ENCODE results near the gene ZNF783. TPM values are rescaled to one million over a fixed set of nuclear protein-coding genes. Genes with fewer than 3 reads are reported as not detected.
A peak's percentile ranks its signal among the peaks of the same experiment; 100 is the strongest.

Gene ZNF783
- total and polyA plus RNA-seq, 9 of the 15 experiments (the other 6 are each of a cell fraction or from before 2014, with no cell fraction given): 0.66 to 11.2 (median 5.4) TPM

DNA sequence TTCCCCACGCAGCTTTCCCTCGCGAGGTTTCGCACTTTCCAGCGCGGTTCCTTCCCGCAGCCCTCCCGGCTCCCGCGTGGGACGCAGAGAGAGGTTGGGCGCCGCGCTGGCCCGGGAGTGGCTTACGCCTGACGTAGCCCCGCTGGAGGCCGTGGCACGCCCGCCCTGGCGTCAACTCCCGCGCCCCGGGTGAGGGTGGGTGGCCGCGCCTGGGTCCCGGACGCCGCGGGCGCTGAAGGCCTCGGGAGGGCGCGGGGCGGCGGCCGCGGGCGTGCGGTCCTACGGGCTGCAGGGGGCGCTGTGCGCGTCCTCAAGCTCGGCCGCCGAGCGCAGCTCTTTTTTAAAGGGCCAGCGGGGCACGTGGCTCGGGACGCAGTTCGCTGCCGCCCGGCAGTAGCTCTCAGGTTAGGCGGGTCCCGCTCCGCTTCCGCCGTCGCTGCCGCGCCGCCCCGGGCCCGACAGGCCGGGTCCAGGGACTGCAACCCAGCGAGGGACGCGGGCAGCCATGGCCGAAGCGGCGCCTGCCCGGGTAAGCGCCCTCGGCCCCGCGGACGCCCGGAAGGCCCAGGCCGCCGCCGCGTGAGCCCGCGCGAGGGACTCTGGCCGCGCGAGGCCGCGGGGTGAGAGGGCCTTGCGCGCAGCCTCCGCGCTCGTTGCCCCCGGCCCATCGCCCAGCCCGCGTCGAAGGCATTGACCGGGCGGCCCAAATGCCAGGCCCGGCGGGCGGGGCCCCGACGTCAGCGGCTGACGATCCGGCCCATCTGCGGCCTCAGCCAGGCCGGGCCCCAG lies at the start of gene ZNF783 (continued):
- TF ChIP-seq, protein P1, sequence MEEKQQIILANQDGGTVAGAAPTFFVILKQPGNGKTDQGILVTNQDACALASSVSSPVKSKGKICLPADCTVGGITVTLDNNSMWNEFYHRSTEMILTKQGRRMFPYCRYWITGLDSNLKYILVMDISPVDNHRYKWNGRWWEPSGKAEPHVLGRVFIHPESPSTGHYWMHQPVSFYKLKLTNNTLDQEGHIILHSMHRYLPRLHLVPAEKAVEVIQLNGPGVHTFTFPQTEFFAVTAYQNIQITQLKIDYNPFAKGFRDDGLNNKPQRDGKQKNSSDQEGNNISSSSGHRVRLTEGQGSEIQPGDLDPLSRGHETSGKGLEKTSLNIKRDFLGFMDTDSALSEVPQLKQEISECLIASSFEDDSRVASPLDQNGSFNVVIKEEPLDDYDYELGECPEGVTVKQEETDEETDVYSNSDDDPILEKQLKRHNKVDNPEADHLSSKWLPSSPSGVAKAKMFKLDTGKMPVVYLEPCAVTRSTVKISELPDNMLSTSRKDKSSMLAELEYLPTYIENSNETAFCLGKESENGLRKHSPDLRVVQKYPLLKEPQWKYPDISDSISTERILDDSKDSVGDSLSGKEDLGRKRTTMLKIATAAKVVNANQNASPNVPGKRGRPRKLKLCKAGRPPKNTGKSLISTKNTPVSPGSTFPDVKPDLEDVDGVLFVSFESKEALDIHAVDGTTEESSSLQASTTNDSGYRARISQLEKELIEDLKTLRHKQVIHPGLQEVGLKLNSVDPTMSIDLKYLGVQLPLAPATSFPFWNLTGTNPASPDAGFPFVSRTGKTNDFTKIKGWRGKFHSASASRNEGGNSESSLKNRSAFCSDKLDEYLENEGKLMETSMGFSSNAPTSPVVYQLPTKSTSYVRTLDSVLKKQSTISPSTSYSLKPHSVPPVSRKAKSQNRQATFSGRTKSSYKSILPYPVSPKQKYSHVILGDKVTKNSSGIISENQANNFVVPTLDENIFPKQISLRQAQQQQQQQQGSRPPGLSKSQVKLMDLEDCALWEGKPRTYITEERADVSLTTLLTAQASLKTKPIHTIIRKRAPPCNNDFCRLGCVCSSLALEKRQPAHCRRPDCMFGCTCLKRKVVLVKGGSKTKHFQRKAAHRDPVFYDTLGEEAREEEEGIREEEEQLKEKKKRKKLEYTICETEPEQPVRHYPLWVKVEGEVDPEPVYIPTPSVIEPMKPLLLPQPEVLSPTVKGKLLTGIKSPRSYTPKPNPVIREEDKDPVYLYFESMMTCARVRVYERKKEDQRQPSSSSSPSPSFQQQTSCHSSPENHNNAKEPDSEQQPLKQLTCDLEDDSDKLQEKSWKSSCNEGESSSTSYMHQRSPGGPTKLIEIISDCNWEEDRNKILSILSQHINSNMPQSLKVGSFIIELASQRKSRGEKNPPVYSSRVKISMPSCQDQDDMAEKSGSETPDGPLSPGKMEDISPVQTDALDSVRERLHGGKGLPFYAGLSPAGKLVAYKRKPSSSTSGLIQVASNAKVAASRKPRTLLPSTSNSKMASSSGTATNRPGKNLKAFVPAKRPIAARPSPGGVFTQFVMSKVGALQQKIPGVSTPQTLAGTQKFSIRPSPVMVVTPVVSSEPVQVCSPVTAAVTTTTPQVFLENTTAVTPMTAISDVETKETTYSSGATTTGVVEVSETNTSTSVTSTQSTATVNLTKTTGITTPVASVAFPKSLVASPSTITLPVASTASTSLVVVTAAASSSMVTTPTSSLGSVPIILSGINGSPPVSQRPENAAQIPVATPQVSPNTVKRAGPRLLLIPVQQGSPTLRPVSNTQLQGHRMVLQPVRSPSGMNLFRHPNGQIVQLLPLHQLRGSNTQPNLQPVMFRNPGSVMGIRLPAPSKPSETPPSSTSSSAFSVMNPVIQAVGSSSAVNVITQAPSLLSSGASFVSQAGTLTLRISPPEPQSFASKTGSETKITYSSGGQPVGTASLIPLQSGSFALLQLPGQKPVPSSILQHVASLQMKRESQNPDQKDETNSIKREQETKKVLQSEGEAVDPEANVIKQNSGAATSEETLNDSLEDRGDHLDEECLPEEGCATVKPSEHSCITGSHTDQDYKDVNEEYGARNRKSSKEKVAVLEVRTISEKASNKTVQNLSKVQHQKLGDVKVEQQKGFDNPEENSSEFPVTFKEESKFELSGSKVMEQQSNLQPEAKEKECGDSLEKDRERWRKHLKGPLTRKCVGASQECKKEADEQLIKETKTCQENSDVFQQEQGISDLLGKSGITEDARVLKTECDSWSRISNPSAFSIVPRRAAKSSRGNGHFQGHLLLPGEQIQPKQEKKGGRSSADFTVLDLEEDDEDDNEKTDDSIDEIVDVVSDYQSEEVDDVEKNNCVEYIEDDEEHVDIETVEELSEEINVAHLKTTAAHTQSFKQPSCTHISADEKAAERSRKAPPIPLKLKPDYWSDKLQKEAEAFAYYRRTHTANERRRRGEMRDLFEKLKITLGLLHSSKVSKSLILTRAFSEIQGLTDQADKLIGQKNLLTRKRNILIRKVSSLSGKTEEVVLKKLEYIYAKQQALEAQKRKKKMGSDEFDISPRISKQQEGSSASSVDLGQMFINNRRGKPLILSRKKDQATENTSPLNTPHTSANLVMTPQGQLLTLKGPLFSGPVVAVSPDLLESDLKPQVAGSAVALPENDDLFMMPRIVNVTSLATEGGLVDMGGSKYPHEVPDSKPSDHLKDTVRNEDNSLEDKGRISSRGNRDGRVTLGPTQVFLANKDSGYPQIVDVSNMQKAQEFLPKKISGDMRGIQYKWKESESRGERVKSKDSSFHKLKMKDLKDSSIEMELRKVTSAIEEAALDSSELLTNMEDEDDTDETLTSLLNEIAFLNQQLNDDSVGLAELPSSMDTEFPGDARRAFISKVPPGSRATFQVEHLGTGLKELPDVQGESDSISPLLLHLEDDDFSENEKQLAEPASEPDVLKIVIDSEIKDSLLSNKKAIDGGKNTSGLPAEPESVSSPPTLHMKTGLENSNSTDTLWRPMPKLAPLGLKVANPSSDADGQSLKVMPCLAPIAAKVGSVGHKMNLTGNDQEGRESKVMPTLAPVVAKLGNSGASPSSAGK (IDR thresholded peaks at IDR 0.05): peak; percentile 81
- TF ChIP-seq YBX1 (IDR thresholded peaks at IDR 0.05) (no peak), TCF7 (IDR thresholded peaks at IDR 0.05; ENCODE audit: borderline replicate concordance) (no peak), ZNF785 (CRISPR knock-in tag; IDR thresholded peaks at IDR 0.05) (no peak), ZFP1 (CRISPR knock-in tag; IDR thresholded peaks at IDR 0.05) (no peak), SAFB2 (IDR thresholded peaks at IDR 0.05; ENCODE audit: borderline replicate concordance, low read depth, low read length, severe bottlenecking) (no peak)
- TF ChIP-seq, protein P2, sequence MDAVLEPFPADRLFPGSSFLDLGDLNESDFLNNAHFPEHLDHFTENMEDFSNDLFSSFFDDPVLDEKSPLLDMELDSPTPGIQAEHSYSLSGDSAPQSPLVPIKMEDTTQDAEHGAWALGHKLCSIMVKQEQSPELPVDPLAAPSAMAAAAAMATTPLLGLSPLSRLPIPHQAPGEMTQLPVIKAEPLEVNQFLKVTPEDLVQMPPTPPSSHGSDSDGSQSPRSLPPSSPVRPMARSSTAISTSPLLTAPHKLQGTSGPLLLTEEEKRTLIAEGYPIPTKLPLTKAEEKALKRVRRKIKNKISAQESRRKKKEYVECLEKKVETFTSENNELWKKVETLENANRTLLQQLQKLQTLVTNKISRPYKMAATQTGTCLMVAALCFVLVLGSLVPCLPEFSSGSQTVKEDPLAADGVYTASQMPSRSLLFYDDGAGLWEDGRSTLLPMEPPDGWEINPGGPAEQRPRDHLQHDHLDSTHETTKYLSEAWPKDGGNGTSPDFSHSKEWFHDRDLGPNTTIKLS (IDR thresholded peaks at IDR 0.05; ENCODE audit: borderline replicate concordance, low read depth): peak; percentile 73
- TF ChIP-seq, protein P3, sequence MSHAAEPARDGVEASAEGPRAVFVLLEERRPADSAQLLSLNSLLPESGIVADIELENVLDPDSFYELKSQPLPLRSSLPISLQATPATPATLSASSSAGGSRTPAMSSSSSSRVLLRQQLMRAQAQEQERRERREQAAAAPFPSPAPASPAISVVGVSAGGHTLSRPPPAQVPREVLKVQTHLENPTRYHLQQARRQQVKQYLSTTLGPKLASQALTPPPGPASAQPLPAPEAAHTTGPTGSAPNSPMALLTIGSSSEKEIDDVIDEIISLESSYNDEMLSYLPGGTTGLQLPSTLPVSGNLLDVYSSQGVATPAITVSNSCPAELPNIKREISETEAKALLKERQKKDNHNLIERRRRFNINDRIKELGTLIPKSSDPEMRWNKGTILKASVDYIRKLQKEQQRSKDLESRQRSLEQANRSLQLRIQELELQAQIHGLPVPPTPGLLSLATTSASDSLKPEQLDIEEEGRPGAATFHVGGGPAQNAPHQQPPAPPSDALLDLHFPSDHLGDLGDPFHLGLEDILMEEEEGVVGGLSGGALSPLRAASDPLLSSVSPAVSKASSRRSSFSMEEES (CRISPR knock-in tag; IDR thresholded peaks at IDR 0.05): no peak
- TF ChIP-seq, protein P4, sequence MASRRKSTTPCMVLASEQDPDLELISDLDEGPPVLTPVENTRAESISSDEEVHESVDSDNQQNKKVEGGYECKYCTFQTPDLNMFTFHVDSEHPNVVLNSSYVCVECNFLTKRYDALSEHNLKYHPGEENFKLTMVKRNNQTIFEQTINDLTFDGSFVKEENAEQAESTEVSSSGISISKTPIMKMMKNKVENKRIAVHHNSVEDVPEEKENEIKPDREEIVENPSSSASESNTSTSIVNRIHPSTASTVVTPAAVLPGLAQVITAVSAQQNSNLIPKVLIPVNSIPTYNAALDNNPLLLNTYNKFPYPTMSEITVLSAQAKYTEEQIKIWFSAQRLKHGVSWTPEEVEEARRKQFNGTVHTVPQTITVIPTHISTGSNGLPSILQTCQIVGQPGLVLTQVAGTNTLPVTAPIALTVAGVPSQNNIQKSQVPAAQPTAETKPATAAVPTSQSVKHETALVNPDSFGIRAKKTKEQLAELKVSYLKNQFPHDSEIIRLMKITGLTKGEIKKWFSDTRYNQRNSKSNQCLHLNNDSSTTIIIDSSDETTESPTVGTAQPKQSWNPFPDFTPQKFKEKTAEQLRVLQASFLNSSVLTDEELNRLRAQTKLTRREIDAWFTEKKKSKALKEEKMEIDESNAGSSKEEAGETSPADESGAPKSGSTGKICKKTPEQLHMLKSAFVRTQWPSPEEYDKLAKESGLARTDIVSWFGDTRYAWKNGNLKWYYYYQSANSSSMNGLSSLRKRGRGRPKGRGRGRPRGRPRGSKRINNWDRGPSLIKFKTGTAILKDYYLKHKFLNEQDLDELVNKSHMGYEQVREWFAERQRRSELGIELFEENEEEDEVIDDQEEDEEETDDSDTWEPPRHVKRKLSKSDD (conservative IDR thresholded peaks at IDR 0.05; ENCODE audit: low read length): no peak
